Measurements from ENCODE around the gene MCF2L2. TPM values are rescaled to one million over a fixed set of nuclear protein-coding genes. Genes with fewer than 3 reads are reported as not detected.

The MCF2L2 gene
- total and polyA plus RNA-seq, 2 of the 13 experiments (the other 11 are each of a cell fraction or from before 2014, with no cell fraction given) = not detected

- intact Hi-C loops (cut with micrococcal nuclease; ENCODE audit: unreplicated experiment) = no loop called here
- in situ Hi-C loops (cut with HindIII; ENCODE audit: extremely low pct_ligation_motif_present, low pct_unique_long_range_greater_than_20kb) = no loop called here
- TF ChIP-seq ZBTB7B (CRISPR knock-in tag; IDR thresholded peaks at IDR 0.05) (no peak), ATF7 (IDR thresholded peaks at IDR 0.05) (peak; percentile 23; the same call in 1 of the 2 replicates), ATF7 (CRISPR knock-in tag; IDR thresholded peaks at IDR 0.05) (no peak), SRSF4 (IDR thresholded peaks at IDR 0.05; ENCODE audit: low read depth, low read length, poor library complexity, severe bottlenecking) (no peak)
- POLR2A ChIA-PET = no interaction called here
- DNase-seq (ENCODE audit: low spot score) = no peak
- Histone ChIP-seq H3K4me2 (ENCODE audit: low read depth, low read length) (no peak overlapping the region), H3K9me3 (ENCODE audit: low read length) (no peaks in the 10 kb centered on the region), H3K27me3 (ENCODE audit: control insufficient read depth in 1 of 2, insufficient read depth in 2 of 2, low read length in 2 of 2) (peaks cover 0 to 3% of the 10 kb centered on the region in 2 experiments; a peak in 1 of 5 replicates), H3K27ac (ENCODE audit: extremely low read length, insufficient read depth, low read length) (no peak overlapping the region), H3K79me2 (ENCODE audit: insufficient read depth, low read length) (no peaks in the 10 kb centered on the region), H2AFZ (ENCODE audit: low read length) (no peak overlapping the region), H3K4me1 (ENCODE audit: insufficient read depth, low read length) (0 out of 2 replicates have a peak, but pooled peaks cover 4% of the 10 kb centered on the region), H3K36me3 (replicated peaks in 1 of 2; ENCODE audit: control insufficient read depth in 1 of 2, insufficient read depth in 2 of 2, low read length in 2 of 2) (no peaks in the 10 kb centered on the region), H3K4me3 (replicated peaks in 1 of 3; ENCODE audit: insufficient read depth in 1 of 3, low read depth in 2 of 3, low read length in 3 of 3) (no peak overlapping the region), H3K9ac (ENCODE audit: insufficient read depth, low read depth, low read length) (no peak overlapping the region), H4K20me1 (ENCODE audit: insufficient read depth, low read length) (no peaks in the 10 kb centered on the region)
- CTCF ChIA-PET (ENCODE audit: low intra/inter-chr PET ratio, low total read pairs) = no interaction called here
- no TSS peak for BruUV-seq (replicated peaks)
- FAIRE-seq = no peak
- no peak for ATAC-seq
- 33% methylated on average over 5 of the region's 5 CpGs for WGBS (ENCODE audit: low lambda C conversion rate)
These were observed 31.6 kb downstream of the MCF2L2 start for GRCh38 chr3:183396662-183397391.

DNA sequence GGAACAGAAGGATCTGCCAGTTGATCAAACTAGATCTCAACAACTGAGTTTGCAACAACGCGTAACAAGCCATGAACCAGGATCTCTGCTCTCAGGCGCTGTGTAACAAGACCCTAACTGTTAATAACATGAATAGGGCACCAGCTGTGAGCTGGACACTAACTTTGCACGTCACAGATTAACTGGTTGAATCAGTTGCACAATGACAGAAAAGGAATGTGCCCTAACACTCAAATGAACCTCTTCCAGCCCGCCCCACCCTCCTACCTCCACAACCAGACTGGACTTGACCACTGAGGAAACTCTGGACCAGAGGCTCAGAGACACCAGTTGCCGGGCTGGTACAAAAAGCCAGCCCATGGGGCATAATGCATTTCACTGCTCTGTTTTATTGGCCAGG, 34.3 kb downstream of the MCF2L2 start:
- 7% methylated on average over 4 of the region's 6 CpGs for WGBS (ENCODE audit: low lambda C conversion rate)
- intact Hi-C loops (cut with micrococcal nuclease; ENCODE audit: unreplicated experiment) = no loop called here
- H3K79me2 ChIP-seq (ENCODE audit: insufficient read depth, low read length) = no peaks in the 10 kb centered on the region
- H3K27me3 ChIP-seq (ENCODE audit: control insufficient read depth in 1 of 2, insufficient read depth in 2 of 2, low read length in 2 of 2) = no peaks in the 10 kb centered on the region; a peak in 1 of 5 replicates
- H3K27ac ChIP-seq (ENCODE audit: extremely low read length, insufficient read depth, low read length) = no peak overlapping the region
- ATAC-seq = no peak
- no peak for DNase-seq (ENCODE audit: low spot score)
- no peak overlapping the region for H3K9ac ChIP-seq (ENCODE audit: insufficient read depth, low read depth, low read length)
- H3K4me2 ChIP-seq (ENCODE audit: low read depth, low read length) = no peak overlapping the region
- no peak for FAIRE-seq
- no peaks in the 10 kb centered on the region for H3K9me3 ChIP-seq (ENCODE audit: low read length)
- H3K36me3 ChIP-seq (replicated peaks in 1 of 2; ENCODE audit: control insufficient read depth in 1 of 2, insufficient read depth in 2 of 2, low read length in 2 of 2) = no peaks in the 10 kb centered on the region
- no TSS peak for BruUV-seq (replicated peaks)
- H2AFZ ChIP-seq (ENCODE audit: low read length) = no peak overlapping the region
- ChIA-PET POLR2A (no interaction called here), CTCF (ENCODE audit: low intra/inter-chr PET ratio, low total read pairs) (no interaction called here)
- H3K4me3 ChIP-seq (replicated peaks in 1 of 3; ENCODE audit: insufficient read depth in 1 of 3, low read depth in 2 of 3, low read length in 3 of 3) = no peak overlapping the region
- H4K20me1 ChIP-seq (ENCODE audit: insufficient read depth, low read length) = no peaks in the 10 kb centered on the region
- H3K4me1 ChIP-seq (ENCODE audit: insufficient read depth, low read length) = no peaks in the 10 kb centered on the region
- in situ Hi-C loops (cut with HindIII; ENCODE audit: extremely low pct_ligation_motif_present, low pct_unique_long_range_greater_than_20kb) = no loop called here
- TF ChIP-seq ATF4 (CRISPR knock-in tag; IDR thresholded peaks at IDR 0.05) (no peak), MIER2 (CRISPR knock-in tag; IDR thresholded peaks at IDR 0.05) (no peak), CREB3 (CRISPR knock-in tag; IDR thresholded peaks at IDR 0.05) (no peak), ZNF567 (CRISPR knock-in tag; IDR thresholded peaks at IDR 0.05; ENCODE audit: borderline replicate concordance) (no peak), TMF1 (CRISPR knock-in tag; IDR thresholded peaks at IDR 0.05; ENCODE audit: low read depth) (no peak), ESRRA (CRISPR knock-in tag; IDR thresholded peaks at IDR 0.05; ENCODE audit: low read depth) (no peak), THAP8 (CRISPR knock-in tag; IDR thresholded peaks at IDR 0.05; ENCODE audit: borderline replicate concordance) (no peak), ZNF598 (CRISPR knock-in tag; IDR thresholded peaks at IDR 0.05; ENCODE audit: borderline replicate concordance) (no peak), SIX4 (CRISPR knock-in tag; IDR thresholded peaks at IDR 0.05) (no peak)
- TF ChIP-seq, protein P1, sequence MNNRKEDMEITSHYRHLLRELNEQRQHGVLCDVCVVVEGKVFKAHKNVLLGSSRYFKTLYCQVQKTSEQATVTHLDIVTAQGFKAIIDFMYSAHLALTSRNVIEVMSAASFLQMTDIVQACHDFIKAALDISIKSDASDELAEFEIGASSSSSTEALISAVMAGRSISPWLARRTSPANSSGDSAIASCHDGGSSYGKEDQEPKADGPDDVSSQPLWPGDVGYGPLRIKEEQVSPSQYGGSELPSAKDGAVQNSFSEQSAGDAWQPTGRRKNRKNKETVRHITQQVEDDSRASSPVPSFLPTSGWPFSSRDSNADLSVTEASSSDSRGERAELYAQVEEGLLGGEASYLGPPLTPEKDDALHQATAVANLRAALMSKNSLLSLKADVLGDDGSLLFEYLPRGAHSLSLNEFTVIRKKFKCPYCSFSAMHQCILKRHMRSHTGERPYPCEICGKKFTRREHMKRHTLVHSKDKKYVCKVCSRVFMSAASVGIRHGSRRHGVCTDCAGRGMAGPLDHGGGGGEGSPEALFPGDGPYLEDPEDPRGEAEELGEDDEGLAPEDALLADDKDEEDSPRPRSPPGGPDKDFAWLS (CRISPR knock-in tag; IDR thresholded peaks at IDR 0.05; ENCODE audit: borderline replicate concordance) = no peak

Measured in HepG2 (cell line).